A549 (cell line): ENCODE measurements around the gene CCNE1. TPM values are rescaled to one million over a fixed set of nuclear protein-coding genes. Genes with fewer than 3 reads are reported as not detected.

Source experiments
- ATAC-seq, 2 experiments: fragments of 200-7000 bp in 1 of 2; fragments of >200 bp in 1 of 2; cut with Nextera tagmentation in 1 of 2; cut with Tn5 transposase in 1 of 2; 3 replicates each; pipeline versions ENCODE4 v1.8.0 to v1.9.1; 2018 to 2020; ENCODE audit warnings: mild to moderate bottlenecking in 1 of 2, moderate library complexity in 1 of 2
- CTCF ChIA-PET: fragments of 300-600 bp; sonication (Branson Sonifier 250); formaldehyde crosslinking; extraction: SDS; loops from one replicate; lab custom pipeline; 2021; ENCODE audit warnings: antibody characterized with exemption, inconsistent platforms; lab: Yijun Ruan, JAX
- POLR2A ChIA-PET: fragments of 350-600 bp; formaldehyde crosslinking; extraction: SDS; loops from one replicate; lab custom pipeline; 2021; ENCODE audit warnings: antibody characterized with exemption, inconsistent platforms; lab: Yijun Ruan, JAX
- DNase-seq, 2 experiments: peaks; one replicate each; pipeline versions ENCODE4 v3.0.0 to v3.0.0-alpha.2; 2011 to 2016; ENCODE audit warnings: low read depth in 1 of 2, low spot score in 1 of 2
- FAIRE-seq: peaks from 2 replicates; lab custom pipeline; 2011; peaks lifted over from hg19 to GRCh38; lab: Jason Lieb, UNC
- H3K27ac ChIP-seq, 2 experiments: fragments of >200 bp; sonication (Bioruptor Twin); formaldehyde crosslinking; 3 replicates each; pipeline ENCODE4 v1.5.1; 2016 to 2017
- H3K4me1 ChIP-seq: fragments of >200 bp; sonication (Bioruptor Twin); formaldehyde crosslinking; 3 replicates; pipeline ENCODE4 v1.6.1; 2016
- H3K4me2 ChIP-seq: fragments of >200 bp; sonication (Bioruptor Twin); formaldehyde crosslinking; 3 replicates; pipeline ENCODE4 v1.6.1; 2016
- H3K4me3 ChIP-seq: fragments of >200 bp; sonication (Bioruptor Twin); formaldehyde crosslinking; 3 replicates; pipeline ENCODE4 v1.5.1; 2016
- H3K9me3 ChIP-seq: fragments of >200 bp; sonication (Bioruptor Twin); formaldehyde crosslinking; 3 replicates; pipeline ENCODE4 v1.6.1; 2016
- ATOH8 ChIP-seq: fragments of 250-450 bp; sonication (Bioruptor Pico); IDR thresholded peaks from 2 replicates; pipeline ENCODE4 v1.5.0; 2020; ENCODE audit warnings: low read depth, mild to moderate bottlenecking, moderate library complexity
- CBX2 ChIP-seq: fragments of 200-600 bp; sonication (generic); IDR thresholded peaks from 2 replicates; pipeline ENCODE4 v1.6.1; 2016; ENCODE audit warnings: low read depth, mild to moderate bottlenecking, borderline replicate concordance
- CBX8 ChIP-seq: fragments of 200-600 bp; sonication (generic); IDR thresholded peaks from 2 replicates; pipeline ENCODE4 v1.6.1; 2016
- E2F6 ChIP-seq: IDR thresholded peaks from 2 replicates; pipeline ENCODE4 v1.6.1; 2012; ENCODE audit warnings: low read depth, borderline replicate concordance
- EHMT2 ChIP-seq: fragments of 200-600 bp; sonication (generic); IDR thresholded peaks from 2 replicates; pipeline ENCODE4 v1.6.1; 2016; ENCODE audit warnings: antibody characterized with exemption, low read depth, mild to moderate bottlenecking, moderate library complexity
- EP300 ChIP-seq, 2 experiments: fragments of >200 bp; sonication (Bioruptor Twin); formaldehyde crosslinking; IDR thresholded peaks; 2 replicates in 1 of 2; 3 replicates in 1 of 2; pipeline ENCODE4 v1.6.1; 2016 to 2017
- ESRRA ChIP-seq: fragments of 150-350 bp; IDR thresholded peaks from 2 replicates; pipeline ENCODE4 v1.6.1; 2014; ENCODE audit warnings: mild to moderate bottlenecking, low read length, borderline replicate concordance
- HMGXB4 ChIP-seq: fragments of 250-450 bp; sonication (Bioruptor Pico); IDR thresholded peaks from 2 replicates; pipeline ENCODE4 v1.5.0; 2021; ENCODE audit warnings: mild to moderate bottlenecking, moderate library complexity, borderline replicate concordance
- HOXA7 ChIP-seq: fragments of 250-450 bp; sonication (Bioruptor Pico); IDR thresholded peaks from 2 replicates; pipeline ENCODE4 v1.5.0; 2020; ENCODE audit warnings: mild to moderate bottlenecking, moderate library complexity
- JUN ChIP-seq, 2 experiments: fragments of >200 bp; sonication (Bioruptor Twin); formaldehyde crosslinking; IDR thresholded peaks; 2 replicates in 1 of 2; 3 replicates in 1 of 2; pipeline ENCODE4 v1.6.1; 2016 to 2017
- KDM5A ChIP-seq: fragments of 200-600 bp; sonication (generic); IDR thresholded peaks from 2 replicates; pipeline ENCODE4 v1.6.1; 2016; ENCODE audit warnings: antibody characterized with exemption, mild to moderate bottlenecking
- MAX ChIP-seq: IDR thresholded peaks from 2 replicates; pipeline ENCODE4 v1.6.1; 2012
- NFE2L2 ChIP-seq: fragments of 150-350 bp; conservative IDR thresholded peaks from 2 replicates; pipeline ENCODE4 v1.6.1; 2014; ENCODE audit warnings: low read length
- NPAS2 ChIP-seq: fragments of 250-450 bp; sonication (Bioruptor Pico); IDR thresholded peaks from 2 replicates; pipeline ENCODE4 v1.8.0; 2022; ENCODE audit warnings: mild to moderate bottlenecking, moderate library complexity, borderline replicate concordance
- RAD21 ChIP-seq, 2 experiments: fragments of >200 bp in 1 of 2; sonication (Bioruptor Twin) in 1 of 2; formaldehyde crosslinking in 1 of 2; IDR thresholded peaks in 1 of 2; conservative IDR thresholded peaks in 1 of 2; 2 replicates in 1 of 2; 3 replicates in 1 of 2; pipeline ENCODE4 v1.6.1; 2012 to 2018; ENCODE audit warnings: inconsistent platforms in 1 of 2
- RFX5 ChIP-seq: fragments of 450-650 bp; IDR thresholded peaks from 2 replicates; pipeline ENCODE4 v1.7.1; 2014; ENCODE audit warnings: antibody characterized with exemption, mild to moderate bottlenecking, moderate library complexity
- RNF2 ChIP-seq: fragments of 200-600 bp; sonication (generic); IDR thresholded peaks from 2 replicates; pipeline ENCODE4 v1.6.1; 2016; ENCODE audit warnings: low read depth, mild to moderate bottlenecking, antibody characterized with exemption, moderate library complexity, borderline replicate concordance
- SMC3 ChIP-seq: fragments of >200 bp; sonication (Bioruptor Twin); formaldehyde crosslinking; IDR thresholded peaks from 3 replicates; pipeline ENCODE4 v1.6.1; 2018; ENCODE audit warnings: inconsistent platforms
- WGBS: methylation state at CpG from one replicate; pipeline ENCODE4 v1.1.6; 2017; ENCODE audit errors: missing lambda C conversion rate; 5-methylcytosine and 5-hydroxymethylcytosine counted together
- polyA plus RNA-seq, 4 experiments: library from polyadenylated mRNA; depleted of rRNA in 3 of 4; stranded (reverse); fragments of >200 nt; fragmentation: RNase III in 1 of 4; extraction: RNeasy Plus Mini Kit Qiagen cat#74134 plus additional on column Dnase treatment in 1 of 4; gene quantifications; 2 replicates in 3 of 4; 3 replicates in 1 of 4; pipeline ENCODE4 v1.2.3, GENCODE V29; 2011 to 2017
- TF ChIP-seq, protein P1 (sequence below): IDR thresholded peaks from 2 replicates; pipeline ENCODE4 v1.6.1; 2012
- TF ChIP-seq, protein P2 (sequence below): fragments of >200 bp; sonication (Bioruptor Twin); formaldehyde crosslinking; IDR thresholded peaks from 3 replicates; pipeline ENCODE4 v1.5.1; 2016

The CCNE1 gene
- polyA plus RNA-seq, 2 of the 4 experiments (the other 2 are of a cell fraction): 18.3 to 25.2 TPM

DNA sequence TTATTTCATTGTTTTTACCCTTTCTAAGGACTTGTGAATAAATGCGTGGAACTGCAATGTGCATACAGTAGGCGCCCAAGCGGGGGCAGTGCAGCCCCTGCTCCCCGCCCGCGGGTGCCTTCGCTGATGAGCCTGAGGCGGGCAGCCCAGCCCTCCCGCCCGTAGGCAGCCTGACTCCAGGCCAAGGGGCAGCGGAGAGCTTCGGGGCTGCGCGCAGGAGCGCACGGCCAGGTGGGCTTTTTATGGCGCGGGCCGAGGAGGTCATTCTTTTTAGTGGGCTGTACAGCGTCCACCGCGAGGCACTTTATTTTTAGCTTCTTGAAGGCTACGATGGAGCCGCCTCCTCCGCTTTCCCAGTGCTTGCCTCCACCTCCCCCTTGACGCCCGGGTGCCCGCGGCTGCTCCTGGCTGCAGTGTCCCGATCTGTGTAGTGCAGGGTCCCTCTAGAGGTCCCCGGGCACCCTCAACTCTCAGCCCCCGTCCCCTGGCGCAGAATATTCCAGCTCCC is 60.5 kb downstream of the CCNE1 start:
- H3K4me3 ChIP-seq: no peak overlapping the region
- ChIA-PET CTCF (interaction anchor here (0.6 to 17.2 kb wide), 40 partner anchors 10 to 761 kb away, joined by 3 to 362 read pairs (median 7); partner anchors contain the start of gene POP4), POLR2A (interaction anchor here (1.0 kb wide), 1 partner anchor 142 kb away, joined by 5 read pairs; no protein-coding TSS in a partner anchor)
- H3K4me2 ChIP-seq: peak overlapping the region; percentile 99; the same call in 1 of the 3 replicates
- peak in 1 of 2 experiments; percentile 45 for DNase-seq
- H3K4me1 ChIP-seq: peaks cover 9% of the 10 kb centered on the region
- H3K9me3 ChIP-seq: peaks cover 16% of the 10 kb centered on the region
- H3K27ac ChIP-seq: no peak overlapping the region
- no peak for FAIRE-seq
- WGBS: 54% methylated on average over 33 of the region's 33 CpGs
- TF ChIP-seq RNF2 (no peak), HMGXB4 (CRISPR knock-in tag) (no peak), HOXA7 (no peak), ESRRA (no peak), RAD21 (conservative IDR thresholded peaks at IDR 0.05 in 1 of 2, IDR thresholded peaks at IDR 0.05 in 1 of 2) (0 out of 5 replicates have a peak, but pooled peaks of 1 of the 2 experiments have one; percentile 5), EHMT2 (no peak), NFE2L2 (no peak), RFX5 (no peak), NPAS2 (CRISPR knock-in tag) (no peak), ATOH8 (no peak), KDM5A (no peak)
- TF ChIP-seq, protein P1, sequence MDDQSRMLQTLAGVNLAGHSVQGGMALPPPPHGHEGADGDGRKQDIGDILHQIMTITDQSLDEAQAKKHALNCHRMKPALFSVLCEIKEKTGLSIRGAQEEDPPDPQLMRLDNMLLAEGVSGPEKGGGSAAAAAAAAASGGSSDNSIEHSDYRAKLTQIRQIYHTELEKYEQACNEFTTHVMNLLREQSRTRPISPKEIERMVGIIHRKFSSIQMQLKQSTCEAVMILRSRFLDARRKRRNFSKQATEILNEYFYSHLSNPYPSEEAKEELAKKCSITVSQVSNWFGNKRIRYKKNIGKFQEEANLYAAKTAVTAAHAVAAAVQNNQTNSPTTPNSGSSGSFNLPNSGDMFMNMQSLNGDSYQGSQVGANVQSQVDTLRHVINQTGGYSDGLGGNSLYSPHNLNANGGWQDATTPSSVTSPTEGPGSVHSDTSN: no peak
- TF ChIP-seq, protein P2, sequence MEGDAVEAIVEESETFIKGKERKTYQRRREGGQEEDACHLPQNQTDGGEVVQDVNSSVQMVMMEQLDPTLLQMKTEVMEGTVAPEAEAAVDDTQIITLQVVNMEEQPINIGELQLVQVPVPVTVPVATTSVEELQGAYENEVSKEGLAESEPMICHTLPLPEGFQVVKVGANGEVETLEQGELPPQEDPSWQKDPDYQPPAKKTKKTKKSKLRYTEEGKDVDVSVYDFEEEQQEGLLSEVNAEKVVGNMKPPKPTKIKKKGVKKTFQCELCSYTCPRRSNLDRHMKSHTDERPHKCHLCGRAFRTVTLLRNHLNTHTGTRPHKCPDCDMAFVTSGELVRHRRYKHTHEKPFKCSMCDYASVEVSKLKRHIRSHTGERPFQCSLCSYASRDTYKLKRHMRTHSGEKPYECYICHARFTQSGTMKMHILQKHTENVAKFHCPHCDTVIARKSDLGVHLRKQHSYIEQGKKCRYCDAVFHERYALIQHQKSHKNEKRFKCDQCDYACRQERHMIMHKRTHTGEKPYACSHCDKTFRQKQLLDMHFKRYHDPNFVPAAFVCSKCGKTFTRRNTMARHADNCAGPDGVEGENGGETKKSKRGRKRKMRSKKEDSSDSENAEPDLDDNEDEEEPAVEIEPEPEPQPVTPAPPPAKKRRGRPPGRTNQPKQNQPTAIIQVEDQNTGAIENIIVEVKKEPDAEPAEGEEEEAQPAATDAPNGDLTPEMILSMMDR: peak; percentile 13; the same call in 1 of the 3 replicates
- ATAC-seq: peak in 1 of 2 experiments; percentile 50; a peak in 3 of 6 replicates

DNA sequence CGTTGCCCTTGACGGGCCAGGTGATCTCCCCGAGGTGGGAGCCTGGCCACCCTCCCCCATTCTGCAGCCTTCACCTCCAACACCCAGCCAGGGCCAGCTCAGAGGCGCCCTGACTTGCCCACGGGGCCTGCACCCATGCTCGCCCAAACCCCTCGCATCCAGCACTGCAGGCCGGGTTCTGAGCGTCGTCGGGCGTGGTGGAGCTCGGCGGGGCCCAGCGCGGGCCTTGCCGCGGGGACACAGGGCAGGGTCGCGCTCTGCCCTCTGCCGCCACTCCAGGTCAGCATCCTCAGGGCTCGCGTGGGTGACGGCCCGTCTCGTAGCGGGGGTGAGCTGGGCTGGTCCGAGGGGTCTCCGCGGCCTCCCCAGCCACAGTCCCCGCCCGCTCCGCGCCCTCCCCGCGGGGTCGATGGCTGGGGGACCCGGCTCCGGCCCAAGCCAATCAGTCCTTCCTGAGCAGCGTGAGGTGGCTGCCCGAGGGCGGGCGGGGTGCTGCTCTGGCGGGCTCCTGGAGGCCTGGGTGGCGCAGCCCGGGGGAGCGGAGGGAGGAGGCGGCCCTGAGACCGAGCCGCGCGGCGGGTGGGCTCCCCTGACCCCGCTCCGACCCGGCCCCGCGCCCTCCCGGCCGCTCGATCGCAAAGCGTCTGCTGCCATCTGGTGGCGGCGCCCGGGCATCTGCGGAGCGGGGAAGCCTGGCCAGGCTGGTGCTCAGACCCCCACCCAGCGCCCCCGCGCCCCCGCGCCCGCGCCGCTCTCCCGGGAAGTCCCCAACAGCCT is 61.4 kb downstream of the CCNE1 start:
- Histone ChIP-seq H3K27ac (peak overlapping the region; percentile 74 to 84), H3K4me2 (peak overlapping the region; percentile 99), H3K9me3 (peaks cover 7% of the 10 kb centered on the region; the same call in 2 of the 3 replicates), H3K4me3 (peak overlapping the region; percentile 70), H3K4me1 (peaks cover 9% of the 10 kb centered on the region)
- CTCF ChIA-PET: interaction anchor here (0.6 to 17.2 kb wide), 58 partner anchors 9 to 776 kb away, joined by 3 to 362 read pairs (median 4); partner anchors contain the start of gene POP4
- POLR2A ChIA-PET: interaction anchor here (1.0 kb wide), 1 partner anchor 143 kb away, joined by 5 read pairs; no protein-coding TSS in a partner anchor
- TF ChIP-seq MAX (peak; percentile 66), JUN (IDR thresholded peaks at IDR 0.05) (no peak), CBX2 (no peak), EP300 (IDR thresholded peaks at IDR 0.05) (no peak), HMGXB4 (CRISPR knock-in tag) (0 out of 2 replicates have a peak, but pooled peaks have one; percentile 67), CBX8 (no peak), KDM5A (0 out of 2 replicates have a peak, but pooled peaks have one; percentile 30), SMC3 (peak; percentile 99), E2F6 (0 out of 2 replicates have a peak, but pooled peaks have one; percentile 56), RAD21 (conservative IDR thresholded peaks at IDR 0.05 in 1 of 2, IDR thresholded peaks at IDR 0.05 in 1 of 2) (peak; percentile 89 to 100)
- TF ChIP-seq, protein P2: peak; percentile 99
- peak; percentile 68 to 85 for DNase-seq
- 5% methylated on average over 36 of the region's 77 CpGs for WGBS
- peak; percentile 79 to 95 for ATAC-seq
- no peak for FAIRE-seq
